WERI-Rb-1 (cell line): Measurements from ENCODE around the gene PCDH9.

Source experiments
- DNase-seq: peaks from one replicate; pipeline ENCODE4 v3.0.0-alpha.2; 2020
- H3K27ac ChIP-seq: fragments of 250-450 bp; sonication (Bioruptor Pico); 2 replicates; pipeline ENCODE4 v1.5.1; 2020; ENCODE audit warnings: mild to moderate bottlenecking, moderate library complexity
- H3K27me3 ChIP-seq: fragments of 250-450 bp; sonication (Bioruptor Pico); 2 replicates; pipeline ENCODE4 v1.5.1; 2021; ENCODE audit warnings: mild to moderate bottlenecking, low read depth, moderate library complexity; ENCODE audit not compliant: insufficient read depth, severe bottlenecking
- H3K36me3 ChIP-seq: fragments of 250-450 bp; sonication (Bioruptor Pico); 2 replicates; pipeline ENCODE4 v1.5.1; 2020; ENCODE audit warnings: mild to moderate bottlenecking, moderate library complexity
- H3K4me3 ChIP-seq: 2 replicates; pipeline ENCODE4 v1.5.1; 2011; ENCODE audit warnings: low read depth, mild to moderate bottlenecking, control low read depth, low read length
- H3K9me3 ChIP-seq: fragments of 250-450 bp; sonication (Bioruptor Pico); 2 replicates; pipeline ENCODE4 v1.5.1; 2021; ENCODE audit warnings: mild to moderate bottlenecking, moderate library complexity; ENCODE audit not compliant: severe bottlenecking
- CTCF ChIP-seq: IDR thresholded peaks from 2 replicates; pipeline ENCODE4 v1.5.1; 2011; ENCODE audit warnings: low read depth, mild to moderate bottlenecking, control low read depth, inconsistent platforms, low read length

PCDH9 gene

GRCh38 chr13:67064920-67065319 lies 165.2 kb downstream of the PCDH9 start:
- Histone ChIP-seq H3K27me3 (no peaks in the 10 kb centered on the region), H3K27ac (no peak overlapping the region), H3K9me3 (no peaks in the 10 kb centered on the region), H3K36me3 (no peaks in the 10 kb centered on the region), H3K4me3 (no peak overlapping the region)
- no peak for DNase-seq
- TF ChIP-seq CTCF = no peak

DNA sequence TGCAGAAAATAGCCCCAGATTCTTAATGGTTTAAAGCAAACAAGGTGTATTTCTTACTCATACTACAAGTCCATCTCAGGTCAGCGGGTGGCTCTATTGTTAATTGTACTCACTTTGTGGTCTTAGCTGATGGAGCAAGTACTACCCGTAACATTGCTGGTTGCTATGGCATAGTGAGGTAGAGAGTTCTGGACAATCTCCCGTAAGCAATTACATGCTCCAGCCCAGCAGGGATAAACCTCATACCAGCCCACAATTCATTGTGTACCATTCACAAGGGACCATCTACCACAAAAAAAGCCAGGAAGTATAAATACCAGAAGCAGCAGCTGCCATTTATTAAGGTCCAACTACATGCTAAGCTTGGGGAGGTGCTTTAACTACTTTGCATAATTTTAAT lies 167.1 kb downstream of the PCDH9 start:
- Histone ChIP-seq H3K9me3 (no peaks in the 10 kb centered on the region), H3K36me3 (no peaks in the 10 kb centered on the region), H3K27me3 (no peaks in the 10 kb centered on the region), H3K27ac (no peak overlapping the region), H3K4me3 (no peak overlapping the region)
- no peak for TF ChIP-seq CTCF
- no peak for DNase-seq

DNA sequence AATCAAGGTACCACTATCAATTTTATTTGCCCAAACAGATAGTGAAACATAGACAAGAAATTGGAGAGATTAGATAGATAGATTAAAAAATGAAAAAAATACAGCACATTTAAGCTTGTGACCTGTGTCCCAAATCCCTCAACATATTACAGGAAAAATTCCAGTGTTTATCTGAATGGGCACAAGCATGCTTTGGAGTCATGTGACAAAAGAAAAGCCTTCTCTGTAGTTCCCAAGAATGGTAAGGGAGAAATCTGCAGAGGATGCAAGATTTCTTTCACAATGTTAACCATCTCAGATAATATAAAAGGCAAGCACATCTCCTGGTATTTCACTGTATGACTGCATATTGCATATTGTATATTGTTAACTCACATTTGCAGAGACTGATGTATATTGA lies 168.0 kb downstream of the PCDH9 start:
- TF ChIP-seq CTCF = no peak
- H3K36me3 ChIP-seq = no peaks in the 10 kb centered on the region
- no peak overlapping the region for H3K4me3 ChIP-seq
- H3K27ac ChIP-seq = no peak overlapping the region
- no peaks in the 10 kb centered on the region for H3K27me3 ChIP-seq
- H3K9me3 ChIP-seq = no peaks in the 10 kb centered on the region
- DNase-seq = no peak

GRCh38 chr13:67061750-67062149 lies 168.4 kb downstream of the PCDH9 start:
- no peak overlapping the region for H3K27ac ChIP-seq
- H3K4me3 ChIP-seq = no peak overlapping the region
- TF ChIP-seq CTCF = no peak
- no peaks in the 10 kb centered on the region for H3K27me3 ChIP-seq
- DNase-seq = no peak
- no peaks in the 10 kb centered on the region for H3K9me3 ChIP-seq
- no peaks in the 10 kb centered on the region for H3K36me3 ChIP-seq

- Histone ChIP-seq H3K36me3 (no peaks in the 10 kb centered on the region), H3K27me3 (no peaks in the 10 kb centered on the region), H3K27ac (no peak overlapping the region), H3K4me3 (no peak overlapping the region), H3K9me3 (no peaks in the 10 kb centered on the region)
- TF ChIP-seq CTCF = no peak
- DNase-seq = no peak
These were observed 177.3 kb downstream of the PCDH9 start for GRCh38 chr13:67052550-67053490.
